HepG2 (cell line): ENCODE results near the gene TRIO. TPM values are rescaled to one million over a fixed set of nuclear protein-coding genes. Genes with fewer than 3 reads are reported as not detected.

Experiments
- ATAC-seq: fragments of 200-7000 bp; cut with Tn5 transposase; 3 replicates; pipeline ENCODE4 v1.9.1; 2020; ENCODE audit warnings: mild to moderate bottlenecking, moderate library complexity
- BruUV-seq: library from RNA; stranded (reverse); fragments of 400-500 nt; replicated peaks from 2 replicates; lab custom pipeline; 2021; lab: Mats Ljungman, UMichigan
- CTCF ChIA-PET: fragments of 300-600 bp; formaldehyde crosslinking; extraction: SDS; loops from one replicate; lab custom pipeline; 2021; ENCODE audit warnings: low total read pairs, inconsistent platforms, low intra/inter-chr PET ratio; lab: Yijun Ruan, JAX
- POLR2A ChIA-PET: fragments of 350-600 bp; sonication (Branson Sonifier 250); formaldehyde crosslinking; loops from one replicate; lab custom pipeline; 2020; ENCODE audit warnings: antibody characterized with exemption, inconsistent platforms; lab: Yijun Ruan, JAX
- DNase-seq: peaks from one replicate; pipeline ENCODE4 v3.0.0-alpha.2; 2015; ENCODE audit warnings: low spot score
- FAIRE-seq: peaks from 3 replicates; lab custom pipeline; 2011; peaks lifted over from hg19 to GRCh38; lab: Jason Lieb, UNC
- H2AFZ ChIP-seq: one replicate; pipeline ENCODE4 v1.6.1; 2011; ENCODE audit warnings: low read length, inconsistent platforms
- H3K27ac ChIP-seq: fragments of 300-600 bp; 3 replicates; pipeline ENCODE4 v1.8.0; 2011; ENCODE audit warnings: mixed run types, mild to moderate bottlenecking, mixed read lengths, low read length, inconsistent platforms; ENCODE audit not compliant: insufficient read depth; ENCODE audit errors: extremely low read length
- H3K27me3 ChIP-seq, 2 experiments: fragments of 200-600 bp in 1 of 2; 2 replicates in 1 of 2; 3 replicates in 1 of 2; pipeline versions ENCODE4 v1.6.0 to v1.8.0; 2011; ENCODE audit warnings: low read length in 2 of 2, mild to moderate bottlenecking in 2 of 2, moderate library complexity in 2 of 2, inconsistent platforms in 1 of 2; ENCODE audit not compliant: insufficient read depth in 2 of 2, control insufficient read depth in 1 of 2
- H3K36me3 ChIP-seq, 2 experiments: fragments of 200-600 bp in 1 of 2; replicated peaks in 1 of 2; 2 replicates in 1 of 2; 3 replicates in 1 of 2; pipeline versions ENCODE4 v1.5.1 to v1.8.0; 2011; ENCODE audit warnings: low read length in 2 of 2, inconsistent platforms in 1 of 2; ENCODE audit not compliant: insufficient read depth in 2 of 2, control insufficient read depth in 1 of 2
- H3K4me1 ChIP-seq: 2 replicates; pipeline ENCODE4 v1.5.1; 2012; ENCODE audit warnings: low read length, inconsistent platforms; ENCODE audit not compliant: insufficient read depth
- H3K4me2 ChIP-seq: 2 replicates; pipeline ENCODE4 v1.6.0; 2011; ENCODE audit warnings: low read depth, low read length, inconsistent platforms
- H3K4me3 ChIP-seq, 3 experiments: fragments of 200-600 bp in 1 of 3; sonication (generic), shearing (Covaris generic) in 1 of 3; replicated peaks in 1 of 3; 2 replicates each; pipeline ENCODE4 v1.5.1; 2011 to 2016; ENCODE audit warnings: low read length in 3 of 3, inconsistent platforms in 2 of 3, low read depth in 2 of 3, mild to moderate bottlenecking in 2 of 3, control low read depth in 1 of 3, mixed read lengths in 1 of 3; ENCODE audit not compliant: insufficient read depth in 1 of 3
- H3K79me2 ChIP-seq: one replicate; pipeline ENCODE4 v1.6.1; 2011; ENCODE audit warnings: low read length, inconsistent platforms; ENCODE audit not compliant: insufficient read depth
- H3K9ac ChIP-seq: 2 replicates; pipeline ENCODE4 v1.6.0; 2011; ENCODE audit warnings: mild to moderate bottlenecking, low read depth, low read length, inconsistent platforms; ENCODE audit not compliant: insufficient read depth
- H3K9me3 ChIP-seq: 2 replicates; pipeline ENCODE4 v1.5.1; 2012; ENCODE audit warnings: mild to moderate bottlenecking, low read length
- H4K20me1 ChIP-seq: 2 replicates; pipeline ENCODE4 v1.6.0; 2011; ENCODE audit warnings: inconsistent platforms, mild to moderate bottlenecking, low read length, moderate library complexity; ENCODE audit not compliant: insufficient read depth
- ISL2 ChIP-seq: sonication (generic); formaldehyde crosslinking; IDR thresholded peaks from 2 replicates; pipeline ENCODE4 v1.5.0; 2020; ENCODE audit warnings: missing genetic modification reagents
- TBX2 ChIP-seq: sonication (generic); formaldehyde crosslinking; IDR thresholded peaks from 2 replicates; pipeline ENCODE4 v1.5.0; 2020; ENCODE audit warnings: missing genetic modification reagents, mild to moderate bottlenecking, borderline replicate concordance
- TERF1 ChIP-seq: sonication (generic); formaldehyde crosslinking; IDR thresholded peaks from 2 replicates; pipeline ENCODE4 v1.8.0; 2022; ENCODE audit warnings: mild to moderate bottlenecking, missing genetic modification reagents, moderate library complexity
- TFDP1 ChIP-seq: IDR thresholded peaks from 2 replicates; pipeline ENCODE4 v1.6.1; 2016; ENCODE audit warnings: missing compliant biosample characterization, missing genetic modification reagents, borderline replicate concordance
- ZBTB2 ChIP-seq: sonication (generic); formaldehyde crosslinking; IDR thresholded peaks from 2 replicates; pipeline ENCODE4 v1.8.0; 2022; ENCODE audit warnings: low read depth, missing genetic modification reagents
- ZNF18 ChIP-seq: sonication (generic); formaldehyde crosslinking; IDR thresholded peaks from 2 replicates; pipeline ENCODE4 v1.8.0; 2022; ENCODE audit warnings: mild to moderate bottlenecking, missing genetic modification reagents; ENCODE audit not compliant: insufficient replicate concordance
- ZNF24 ChIP-seq: fragments of 450-650 bp; IDR thresholded peaks from 2 replicates; pipeline ENCODE4 v1.6.1; 2017; ENCODE audit warnings: antibody characterized with exemption, mild to moderate bottlenecking
- ZNF547 ChIP-seq: sonication (generic); formaldehyde crosslinking; IDR thresholded peaks from 2 replicates; pipeline ENCODE4 v1.5.1; 2020; ENCODE audit warnings: mild to moderate bottlenecking, missing genetic modification reagents
- WGBS: methylation state at CpG from one replicate; pipeline ENCODE4 v1.1.6; 2017; ENCODE audit warnings: low lambda C conversion rate; 5-methylcytosine and 5-hydroxymethylcytosine counted together
- in situ Hi-C: cut with HindIII; loops from 2 replicates; pipeline ENCODE4 v1.10.0; 2017; ENCODE audit warnings: low pct_unique_long_range_greater_than_20kb; ENCODE audit not compliant: extremely low pct_ligation_motif_present
- intact Hi-C: fragments of 100-400 bp; cut with micrococcal nuclease; formaldehyde crosslinking; loops from one replicate; pipeline ENCODE4 v1.10.0; 2022; ENCODE audit not compliant: unreplicated experiment
- polyA plus RNA-seq, 8 experiments: library from polyadenylated mRNA; depleted of rRNA in 3 of 8; stranded (reverse) in 7 of 8; unstranded in 1 of 8; fragments of >200 nt; fragmentation: Illumina TruSeq in 4 of 8; extraction: Trizol in 4 of 8; gene quantifications; 2 replicates each; pipeline versions ENCODE4 v1.2.1 to v1.2.3, GENCODE V29; 2011 to 2016; ENCODE audit warnings: low read depth in 4 of 8, missing spikeins in 1 of 8, mixed read lengths in 1 of 8; ENCODE audit not compliant: insufficient read depth in 1 of 8
- total RNA-seq, 5 experiments: library from RNA; depleted of rRNA; stranded (reverse); fragments of >200 nt; fragmentation: Illumina TruSeq; extraction: Trizol; gene quantifications; 2 replicates each; pipeline ENCODE4 v1.2.3, GENCODE V29; 2016; ENCODE audit warnings: low read depth in 1 of 5

Gene TRIO
- total and polyA plus RNA-seq, 2 of the 13 experiments (the other 11 are each of a cell fraction or from before 2014, with no cell fraction given), result 45.2 to 45.9 TPM

- no TSS peak for BruUV-seq
- Histone ChIP-seq H3K36me3 (no peaks in the 10 kb centered on the region), H4K20me1 (no peaks in the 10 kb centered on the region), H3K4me1 (no peaks in the 10 kb centered on the region), H3K9ac (no peak overlapping the region), H3K27me3 (peaks cover 0 to 4% of the 10 kb centered on the region in 2 experiments; a peak in 1 of 5 replicates), H3K9me3 (no peaks in the 10 kb centered on the region), H3K27ac (no peak overlapping the region), H2AFZ (no peak overlapping the region), H3K4me2 (no peak overlapping the region), H3K4me3 (no peak overlapping the region), H3K79me2 (no peaks in the 10 kb centered on the region)
- TF ChIP-seq ZBTB2, result no peak
- no peak for TF ChIP-seq TFDP1 (CRISPR knock-in tag)
- no peak for TF ChIP-seq ZNF547 (CRISPR knock-in tag)
- TF ChIP-seq ZNF24, result no peak
- no peak for TF ChIP-seq TBX2 (CRISPR knock-in tag)
- TF ChIP-seq TERF1 (CRISPR knock-in tag), result no peak
- TF ChIP-seq ISL2 (CRISPR knock-in tag), result no peak
- TF ChIP-seq ZNF18 (CRISPR knock-in tag), result no peak
- in situ Hi-C loops (no loop called here), intact Hi-C loops (no loop called here)
- CTCF ChIA-PET, result no interaction called here
- no peak for ATAC-seq
- POLR2A ChIA-PET, result no interaction called here
- DNase-seq, result no peak
- FAIRE-seq, result no peak
- WGBS, result 8% methylated on average over 1 of the region's 1 CpG
These were observed 385.8 kb downstream of the TRIO start for GRCh38 chr5:14528926-14529325.
